Neuronal stem cell (in vitro differentiated cells): ENCODE data around the gene UTP25.

Experiments
- DNase-seq: peaks from one replicate; pipeline ENCODE4 v3.0.0-alpha.2; 2013; ENCODE audit warnings: low spot score
- H2AFZ ChIP-seq: one replicate; pipeline ENCODE4 v1.6.1; 2013; ENCODE audit warnings: mild to moderate bottlenecking, low read length, inconsistent platforms
- H2AK5ac ChIP-seq: 2 replicates; pipeline ENCODE4 v1.6.1; 2013; ENCODE audit warnings: low read depth, mild to moderate bottlenecking, inconsistent platforms, low read length, moderate library complexity, mixed read lengths
- H2BK120ac ChIP-seq: 2 replicates; pipeline ENCODE4 v1.6.1; 2013; ENCODE audit warnings: low read depth, mild to moderate bottlenecking, inconsistent platforms, low read length, moderate library complexity, mixed read lengths
- H2BK12ac ChIP-seq: one replicate; pipeline ENCODE4 v1.6.1; 2013; ENCODE audit warnings: low read length, inconsistent platforms
- H2BK15ac ChIP-seq: 2 replicates; pipeline ENCODE4 v1.6.1; 2013; ENCODE audit warnings: mild to moderate bottlenecking, low read length, inconsistent platforms, mixed read lengths
- H2BK5ac ChIP-seq: one replicate; pipeline ENCODE4 v1.6.1; 2013; ENCODE audit warnings: inconsistent platforms, mild to moderate bottlenecking, low read length, moderate library complexity
- H3K14ac ChIP-seq: one replicate; pipeline ENCODE4 v1.6.1; 2013; ENCODE audit warnings: low read length, inconsistent platforms
- H3K18ac ChIP-seq: 2 replicates; pipeline ENCODE4 v1.6.1; 2013; ENCODE audit warnings: low read length, inconsistent platforms
- H3K23ac ChIP-seq: 2 replicates; pipeline ENCODE4 v1.6.1; 2013; ENCODE audit warnings: low read depth, mild to moderate bottlenecking, mixed read lengths, low read length, inconsistent platforms; ENCODE audit not compliant: poor library complexity
- H3K27ac ChIP-seq: replicated peaks from 3 replicates; pipeline ENCODE4 v1.5.1; 2013; ENCODE audit warnings: low read length, inconsistent platforms
- H3K27me3 ChIP-seq, 3 experiments: 2 replicates each; pipeline ENCODE4 v1.6.1; 2013; ENCODE audit warnings: low read length in 3 of 3, mild to moderate bottlenecking in 2 of 3, inconsistent platforms in 1 of 3, low read depth in 1 of 3, mixed read lengths in 1 of 3, moderate library complexity in 1 of 3; ENCODE audit not compliant: control insufficient read depth in 3 of 3, insufficient read depth in 3 of 3
- H3K36me3 ChIP-seq, 2 donors: replicated peaks in 1 of 2; 2 replicates each; pipeline ENCODE4 v1.6.1; 2013; ENCODE audit warnings: low read length in 2 of 2; ENCODE audit not compliant: control insufficient read depth in 2 of 2, insufficient read depth in 2 of 2
- H3K4ac ChIP-seq: 2 replicates; pipeline ENCODE4 v1.6.1; 2013; ENCODE audit warnings: inconsistent platforms, mild to moderate bottlenecking, low read length, moderate library complexity
- H3K4me1 ChIP-seq, 2 donors: 1 replicate in 1 of 2; 2 replicates in 1 of 2; pipeline ENCODE4 v1.6.1; 2013; ENCODE audit warnings: low read length in 2 of 2, low read depth in 1 of 2; ENCODE audit not compliant: control insufficient read depth in 2 of 2, insufficient read depth in 1 of 2
- H3K4me2 ChIP-seq: one replicate; pipeline ENCODE4 v1.6.1; 2013; ENCODE audit warnings: mild to moderate bottlenecking, low read length, inconsistent platforms; ENCODE audit not compliant: insufficient read depth, poor library complexity, severe bottlenecking
- H3K4me3 ChIP-seq, 2 donors: 2 replicates each; pipeline ENCODE4 v1.5.1; 2013; ENCODE audit warnings: low read length in 2 of 2, mild to moderate bottlenecking in 2 of 2, inconsistent platforms in 1 of 2, moderate library complexity in 1 of 2
- H3K79me1 ChIP-seq: one replicate; pipeline ENCODE4 v1.6.1; 2013; ENCODE audit warnings: low read depth, mild to moderate bottlenecking, inconsistent platforms, low read length, moderate library complexity
- H3K9ac ChIP-seq: one replicate; pipeline ENCODE4 v1.6.1; 2013; ENCODE audit warnings: mild to moderate bottlenecking, low read depth, low read length, inconsistent platforms; ENCODE audit not compliant: poor library complexity
- H3K9me3 ChIP-seq, 2 donors: replicated peaks in 1 of 2; 2 replicates each; pipeline versions ENCODE3 to v1.6.1; 2013; ENCODE audit warnings: low read length in 2 of 2, mild to moderate bottlenecking in 2 of 2, inconsistent platforms in 1 of 2, low read depth in 1 of 2, mixed read lengths in 1 of 2, moderate library complexity in 1 of 2; ENCODE audit not compliant: control insufficient read depth in 2 of 2, insufficient read depth in 1 of 2
- H4K8ac ChIP-seq: one replicate; pipeline ENCODE4 v1.6.1; 2013; ENCODE audit warnings: low read depth, mild to moderate bottlenecking, inconsistent platforms, low read length, moderate library complexity
- H4K91ac ChIP-seq: one replicate; pipeline ENCODE4 v1.6.1; 2013; ENCODE audit warnings: low read length, low read depth, mild to moderate bottlenecking, inconsistent platforms; ENCODE audit not compliant: poor library complexity
- WGBS, 2 donors: extraction: QIAGEN DNeasy Blood & Tissue Kit; methylation state at CpG; one replicate each; pipeline ENCODE4 v1.1.7; 2013; ENCODE audit warnings: missing lambda C conversion rate in 2 of 2, mixed read lengths in 1 of 2; ENCODE audit not compliant: insufficient read length in 2 of 2, insufficient replicate concordance in 1 of 2; ENCODE audit errors: extremely low coverage in 2 of 2; 5-methylcytosine and 5-hydroxymethylcytosine counted together

The UTP25 gene

DNA sequence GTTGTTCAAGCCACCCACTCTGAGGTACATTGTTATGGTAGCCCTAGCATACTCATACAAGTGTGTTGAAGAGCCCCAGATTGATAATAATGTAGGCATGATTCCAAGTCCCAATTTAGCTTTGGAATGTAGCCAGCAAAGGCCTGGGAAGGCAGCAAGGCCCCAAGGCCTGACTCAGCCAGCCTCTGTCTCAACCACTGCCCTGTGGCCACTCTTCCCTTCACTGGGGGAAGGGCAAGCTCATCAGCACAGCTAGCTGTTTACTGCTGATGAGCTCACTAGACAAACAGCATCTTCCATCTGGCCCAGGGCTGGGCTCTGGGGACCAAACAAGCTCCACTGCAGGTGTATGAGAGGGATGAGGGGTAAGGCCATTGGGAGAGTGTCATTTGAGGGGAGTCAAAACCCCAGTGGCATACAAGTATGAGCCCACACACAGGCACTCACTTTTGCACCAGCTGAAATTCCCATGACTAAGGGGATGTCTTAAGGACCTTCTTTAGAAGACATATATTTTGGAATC lies 19.7 kb upstream of the UTP25 start:
- Histone ChIP-seq H4K91ac (no peak overlapping the region), H2BK15ac (no peak overlapping the region), H3K4me1 (peaks cover 4 to 8% of the 10 kb centered on the region in 2 donors), H3K18ac (no peak overlapping the region), H2BK120ac (no peak overlapping the region), H2AFZ (no peak overlapping the region), H2AK5ac (no peak overlapping the region), H3K4ac (no peak overlapping the region), H3K4me2 (no peak overlapping the region), H2BK5ac (no peak overlapping the region), H3K4me3 (no peak overlapping the region), H2BK12ac (no peak overlapping the region), H3K23ac (peak overlapping the region; percentile 38), H3K36me3 (no peaks in the 10 kb centered on the region), H4K8ac (no peak overlapping the region), H3K9me3 (peaks cover 0 to 4% of the 10 kb centered on the region in 2 donors), H3K27me3 (peaks cover 0 to 49% (median 21%) of the 10 kb centered on the region in 3 experiments), H3K79me1 (no peaks in the 10 kb centered on the region), H3K9ac (no peak overlapping the region), H3K27ac (no peak overlapping the region), H3K14ac (no peak overlapping the region)
- DNase-seq, result no peak

DNA sequence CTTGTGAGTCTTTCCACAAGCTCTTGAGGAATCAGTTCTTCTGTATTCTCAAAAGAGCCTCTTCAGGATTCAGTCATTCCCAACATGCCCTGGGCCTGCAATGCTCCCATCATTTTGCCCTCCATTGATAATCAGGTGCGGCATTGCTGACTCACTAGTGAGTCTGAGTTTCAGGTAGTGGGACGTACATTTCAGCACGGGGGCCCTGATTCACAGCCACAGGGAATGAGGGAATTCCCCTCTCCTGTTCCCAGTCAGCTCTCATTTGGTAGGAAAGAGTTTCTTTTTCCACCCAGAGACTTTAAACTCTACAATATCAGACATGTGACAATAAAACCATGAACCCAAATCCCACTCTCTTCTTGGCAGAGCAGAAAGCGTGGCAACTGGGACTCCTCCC lies 18.2 kb upstream of the UTP25 start:
- no peak overlapping the region for H2BK15ac ChIP-seq
- WGBS, 2 donors, result no CpG with 5 or more reads among the region's 4 CpGs
- H3K4me3 ChIP-seq, result no peak overlapping the region
- H3K18ac ChIP-seq, result no peak overlapping the region
- no peak overlapping the region for H3K4me2 ChIP-seq
- H2BK12ac ChIP-seq, result no peak overlapping the region
- no peak overlapping the region for H2AK5ac ChIP-seq
- no peaks in the 10 kb centered on the region for H3K36me3 ChIP-seq
- H3K4ac ChIP-seq, result no peak overlapping the region
- H3K23ac ChIP-seq, result no peak overlapping the region
- H3K4me1 ChIP-seq, result peaks cover 4 to 8% of the 10 kb centered on the region in 2 donors
- no peak for DNase-seq
- H3K27me3 ChIP-seq, result peaks cover 0 to 42% (median 13%) of the 10 kb centered on the region in 3 experiments
- no peak overlapping the region for H4K91ac ChIP-seq
- H2BK5ac ChIP-seq, result no peak overlapping the region
- H3K27ac ChIP-seq, result no peak overlapping the region
- H2AFZ ChIP-seq, result no peak overlapping the region
- no peak overlapping the region for H4K8ac ChIP-seq
- H3K14ac ChIP-seq, result no peak overlapping the region
- H2BK120ac ChIP-seq, result no peak overlapping the region
- no peak overlapping the region for H3K9ac ChIP-seq
- no peaks in the 10 kb centered on the region for H3K79me1 ChIP-seq
- peaks cover 0 to 4% of the 10 kb centered on the region in 2 donors for H3K9me3 ChIP-seq

DNA sequence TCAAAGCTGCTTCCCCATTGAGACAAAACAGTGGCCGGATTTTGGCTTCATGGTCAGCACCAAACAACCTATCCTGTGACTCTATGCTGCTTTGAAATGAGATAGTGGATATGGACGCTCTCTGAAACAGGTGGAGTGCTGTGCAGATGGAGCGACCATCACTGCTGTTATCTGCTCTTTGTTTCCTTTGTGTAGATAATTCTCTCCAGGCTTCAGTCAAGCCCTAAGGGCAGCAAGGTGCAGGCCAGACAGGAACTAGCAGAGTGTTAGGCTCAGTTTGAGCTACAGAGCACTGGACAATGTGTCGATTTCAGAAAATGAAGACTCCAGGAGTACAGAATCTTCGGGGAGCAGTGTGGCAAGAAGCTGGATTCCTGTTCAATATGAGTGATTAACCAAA lies 17.0 kb upstream of the UTP25 start:
- peak overlapping the region; percentile 73 for H2AFZ ChIP-seq
- no peak overlapping the region for H3K27ac ChIP-seq
- peaks cover 4 to 7% of the 10 kb centered on the region in 2 donors for H3K4me1 ChIP-seq
- H4K91ac ChIP-seq, result no peak overlapping the region
- H2BK15ac ChIP-seq, result no peak overlapping the region
- H3K9me3 ChIP-seq, result peaks cover 0 to under 1% of the 10 kb centered on the region in 2 donors
- H3K4me2 ChIP-seq, result no peak overlapping the region
- no peak overlapping the region for H2BK120ac ChIP-seq
- H3K9ac ChIP-seq, result no peak overlapping the region
- WGBS, 2 donors, result no CpG with 5 or more reads among the region's 5 CpGs
- H3K36me3 ChIP-seq, result no peaks in the 10 kb centered on the region
- no peak overlapping the region for H3K4ac ChIP-seq
- H2BK5ac ChIP-seq, result no peak overlapping the region
- peaks cover 0 to 35% (median 1%) of the 10 kb centered on the region in 3 experiments for H3K27me3 ChIP-seq
- no peak overlapping the region for H3K23ac ChIP-seq
- H4K8ac ChIP-seq, result no peak overlapping the region
- no peak overlapping the region for H2AK5ac ChIP-seq
- no peak overlapping the region for H3K18ac ChIP-seq
- no peaks in the 10 kb centered on the region for H3K79me1 ChIP-seq
- no peak overlapping the region for H3K14ac ChIP-seq
- no peak overlapping the region for H3K4me3 ChIP-seq
- H2BK12ac ChIP-seq, result no peak overlapping the region
- DNase-seq, result no peak

DNA sequence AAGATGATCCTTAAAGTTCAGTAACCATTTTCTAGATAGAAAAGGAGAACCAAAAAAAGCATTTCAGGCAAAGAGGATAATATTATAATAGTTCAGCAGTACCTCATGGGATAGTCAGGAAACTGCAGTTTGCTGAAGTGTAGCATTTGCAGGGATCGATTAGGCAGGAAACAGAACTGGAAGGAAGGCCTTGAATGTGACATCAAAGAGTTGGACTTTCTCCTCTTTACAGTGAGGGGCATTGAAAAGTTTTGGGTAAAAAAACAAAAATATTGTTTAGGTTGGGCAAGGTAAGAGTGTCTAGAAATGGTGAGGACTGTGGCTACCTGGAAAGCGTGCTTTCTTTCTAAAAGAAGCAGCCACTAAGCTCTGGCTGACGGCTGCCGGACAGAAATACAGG lies 13.9 kb upstream of the UTP25 start:
- H3K9ac ChIP-seq, result no peak overlapping the region
- H3K4me1 ChIP-seq, result peaks cover 3 to 4% of the 10 kb centered on the region in 2 donors
- no peak overlapping the region for H2BK15ac ChIP-seq
- H2BK5ac ChIP-seq, result no peak overlapping the region
- no peaks in the 10 kb centered on the region for H3K36me3 ChIP-seq
- no peak overlapping the region for H3K14ac ChIP-seq
- H3K23ac ChIP-seq, result no peak overlapping the region
- H3K9me3 ChIP-seq, result no peaks in the 10 kb centered on the region
- H2BK120ac ChIP-seq, result no peak overlapping the region
- H3K4me3 ChIP-seq, result no peak overlapping the region
- H3K27me3 ChIP-seq, result peaks cover 0 to 45% (median 0%) of the 10 kb centered on the region in 3 experiments
- no peak overlapping the region for H2AK5ac ChIP-seq
- no peak for DNase-seq
- H3K79me1 ChIP-seq, result no peaks in the 10 kb centered on the region
- H2AFZ ChIP-seq, result no peak overlapping the region
- no peak overlapping the region for H2BK12ac ChIP-seq
- WGBS, 2 donors, result no CpG with 5 or more reads among the region's 4 CpGs
- H3K4me2 ChIP-seq, result no peak overlapping the region
- H3K18ac ChIP-seq, result no peak overlapping the region
- H4K8ac ChIP-seq, result no peak overlapping the region
- H3K4ac ChIP-seq, result no peak overlapping the region
- no peak overlapping the region for H3K27ac ChIP-seq
- H4K91ac ChIP-seq, result no peak overlapping the region
